Measurements from ENCODE around the gene RAP1GAP2.

DNA sequence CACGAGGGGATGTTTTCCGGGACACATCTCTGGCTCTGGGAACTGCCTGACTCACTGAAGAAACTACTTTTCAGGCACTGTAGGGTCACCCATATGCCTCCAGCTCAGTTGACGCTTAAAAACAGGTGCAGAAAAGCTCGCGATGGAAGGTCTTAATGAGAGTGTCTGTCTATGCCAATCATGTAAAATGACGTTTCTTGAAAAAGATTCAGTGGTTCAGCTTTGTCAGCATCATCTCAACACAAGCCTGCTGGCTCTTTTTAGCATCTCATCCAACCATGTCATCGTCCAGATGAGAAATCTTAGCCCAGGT, 239.7 kb downstream of the RAP1GAP2 start:
- TF ChIP-seq BHLHE40 (IDR thresholded peaks at IDR 0.05; ENCODE audit: borderline replicate concordance): no peak
- no peak for TF ChIP-seq LEF1 (IDR thresholded peaks at IDR 0.05; ENCODE audit: borderline replicate concordance)
- TF ChIP-seq FOXM1 (IDR thresholded peaks at IDR 0.05; ENCODE audit: borderline replicate concordance): no peak
- TF ChIP-seq, protein P1, sequence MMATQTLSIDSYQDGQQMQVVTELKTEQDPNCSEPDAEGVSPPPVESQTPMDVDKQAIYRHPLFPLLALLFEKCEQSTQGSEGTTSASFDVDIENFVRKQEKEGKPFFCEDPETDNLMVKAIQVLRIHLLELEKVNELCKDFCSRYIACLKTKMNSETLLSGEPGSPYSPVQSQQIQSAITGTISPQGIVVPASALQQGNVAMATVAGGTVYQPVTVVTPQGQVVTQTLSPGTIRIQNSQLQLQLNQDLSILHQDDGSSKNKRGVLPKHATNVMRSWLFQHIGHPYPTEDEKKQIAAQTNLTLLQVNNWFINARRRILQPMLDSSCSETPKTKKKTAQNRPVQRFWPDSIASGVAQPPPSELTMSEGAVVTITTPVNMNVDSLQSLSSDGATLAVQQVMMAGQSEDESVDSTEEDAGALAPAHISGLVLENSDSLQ (IDR thresholded peaks at IDR 0.05): no peak
- no peak for TF ChIP-seq SP1 (IDR thresholded peaks at IDR 0.05)
- no peak for TF ChIP-seq NFRKB (IDR thresholded peaks at IDR 0.05)

Data from HEK293T (cell line).